ENCODE results near the gene RUFY4. TPM values are rescaled to one million over a fixed set of nuclear protein-coding genes. Genes with fewer than 3 reads are reported as not detected.
A peak's percentile ranks its signal among the peaks of the same experiment; 100 is the strongest.

RUFY4 gene
- total RNA-seq, 6 experiments from 2014 or later = not detected

- Mint-ChIP-seq H3K27ac (no peak overlapping the region), H3K27me3 (ENCODE audit: insufficient read depth) (peaks cover 55% of the 10 kb centered on the region), H3K4me3 (no peak overlapping the region), H3K36me3 (ENCODE audit: low read depth) (no peaks in the 10 kb centered on the region), H3K4me1 (ENCODE audit: low read depth) (peaks cover 18% of the 10 kb centered on the region), H3K9me3 (no peaks in the 10 kb centered on the region)
- no peak for DNase-seq
- TF ChIP-seq, protein P1, sequence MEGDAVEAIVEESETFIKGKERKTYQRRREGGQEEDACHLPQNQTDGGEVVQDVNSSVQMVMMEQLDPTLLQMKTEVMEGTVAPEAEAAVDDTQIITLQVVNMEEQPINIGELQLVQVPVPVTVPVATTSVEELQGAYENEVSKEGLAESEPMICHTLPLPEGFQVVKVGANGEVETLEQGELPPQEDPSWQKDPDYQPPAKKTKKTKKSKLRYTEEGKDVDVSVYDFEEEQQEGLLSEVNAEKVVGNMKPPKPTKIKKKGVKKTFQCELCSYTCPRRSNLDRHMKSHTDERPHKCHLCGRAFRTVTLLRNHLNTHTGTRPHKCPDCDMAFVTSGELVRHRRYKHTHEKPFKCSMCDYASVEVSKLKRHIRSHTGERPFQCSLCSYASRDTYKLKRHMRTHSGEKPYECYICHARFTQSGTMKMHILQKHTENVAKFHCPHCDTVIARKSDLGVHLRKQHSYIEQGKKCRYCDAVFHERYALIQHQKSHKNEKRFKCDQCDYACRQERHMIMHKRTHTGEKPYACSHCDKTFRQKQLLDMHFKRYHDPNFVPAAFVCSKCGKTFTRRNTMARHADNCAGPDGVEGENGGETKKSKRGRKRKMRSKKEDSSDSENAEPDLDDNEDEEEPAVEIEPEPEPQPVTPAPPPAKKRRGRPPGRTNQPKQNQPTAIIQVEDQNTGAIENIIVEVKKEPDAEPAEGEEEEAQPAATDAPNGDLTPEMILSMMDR (IDR thresholded peaks at IDR 0.05) = no peak
These were observed 1.5 kb upstream of the RUFY4 start for GRCh38 chr2:218067523-218067922.

DNA sequence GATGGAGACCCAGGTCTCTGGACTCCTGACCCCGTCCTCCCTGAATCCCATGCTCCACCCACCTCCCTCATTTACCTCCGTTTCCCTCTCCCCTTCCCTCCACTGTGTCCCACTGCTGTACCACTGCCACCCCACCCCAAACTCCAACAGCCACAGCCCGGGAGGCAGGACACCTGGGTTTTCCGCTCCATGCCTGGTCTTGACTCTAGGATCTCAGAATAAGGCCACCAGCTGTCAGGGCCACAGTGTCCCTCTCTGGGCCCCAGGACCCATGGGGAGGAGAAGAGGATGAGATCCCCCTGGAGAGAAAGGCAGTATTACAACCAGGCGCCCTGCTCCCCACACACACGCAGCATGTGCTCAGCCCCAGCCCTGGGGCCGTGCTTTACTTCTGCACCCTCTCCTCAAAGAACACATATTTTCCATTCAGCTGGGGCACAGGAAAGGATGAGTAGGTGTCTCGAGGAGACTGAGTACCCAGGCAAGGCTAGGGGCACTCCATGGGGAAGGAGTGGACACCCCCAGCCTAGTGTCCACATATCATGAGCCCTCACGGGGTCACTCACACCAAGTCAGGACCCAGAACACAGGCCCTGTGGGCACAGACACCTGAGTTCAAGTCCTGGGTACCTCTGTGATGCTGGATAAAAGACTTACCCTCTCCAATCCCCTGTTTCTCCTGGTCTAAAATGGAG, 700 bp downstream of the RUFY4 start:
- no peaks in the 10 kb centered on the region for H3K9me3 Mint-ChIP-seq
- TF ChIP-seq, protein P1 (IDR thresholded peaks at IDR 0.05) = no peak
- no peak overlapping the region for H3K27ac Mint-ChIP-seq
- peak overlapping the region; percentile 93; the same call in 1 of the 2 replicates for H3K4me3 Mint-ChIP-seq
- no peaks in the 10 kb centered on the region for H3K36me3 Mint-ChIP-seq (ENCODE audit: low read depth)
- H3K27me3 Mint-ChIP-seq (ENCODE audit: insufficient read depth) = peaks cover 49% of the 10 kb centered on the region
- H3K4me1 Mint-ChIP-seq (ENCODE audit: low read depth) = peaks cover 18% of the 10 kb centered on the region
- no peak for DNase-seq

- DNase-seq = no peak
- H3K9me3 Mint-ChIP-seq = no peaks in the 10 kb centered on the region
- no peaks in the 10 kb centered on the region for H3K36me3 Mint-ChIP-seq (ENCODE audit: low read depth)
- no peak overlapping the region for H3K4me3 Mint-ChIP-seq
- TF ChIP-seq, protein P1 (IDR thresholded peaks at IDR 0.05) = no peak
- H3K27ac Mint-ChIP-seq = no peak overlapping the region
- peaks cover 50% of the 10 kb centered on the region for H3K27me3 Mint-ChIP-seq (ENCODE audit: insufficient read depth)
- peaks cover 18% of the 10 kb centered on the region for H3K4me1 Mint-ChIP-seq (ENCODE audit: low read depth)
These were observed 1.5 kb downstream of the RUFY4 start for GRCh38 chr2:218070587-218070986.

GRCh38 chr2:218071218-218071937, 2.3 kb downstream of the RUFY4 start:
- H3K4me1 Mint-ChIP-seq (ENCODE audit: low read depth) = peaks cover 18% of the 10 kb centered on the region
- peaks cover 51% of the 10 kb centered on the region for H3K27me3 Mint-ChIP-seq (ENCODE audit: insufficient read depth)
- no peak for DNase-seq
- TF ChIP-seq, protein P1 (IDR thresholded peaks at IDR 0.05) = no peak
- H3K36me3 Mint-ChIP-seq (ENCODE audit: low read depth) = no peaks in the 10 kb centered on the region
- H3K4me3 Mint-ChIP-seq = no peak overlapping the region
- H3K9me3 Mint-ChIP-seq = no peaks in the 10 kb centered on the region
- no peak overlapping the region for H3K27ac Mint-ChIP-seq

GRCh38 chr2:218072002-218072401, 2.9 kb downstream of the RUFY4 start:
- no peak overlapping the region for H3K4me3 Mint-ChIP-seq
- H3K36me3 Mint-ChIP-seq (ENCODE audit: low read depth) = no peaks in the 10 kb centered on the region
- H3K27me3 Mint-ChIP-seq (ENCODE audit: insufficient read depth) = peaks cover 51% of the 10 kb centered on the region
- peaks cover 18% of the 10 kb centered on the region for H3K4me1 Mint-ChIP-seq (ENCODE audit: low read depth)
- H3K9me3 Mint-ChIP-seq = no peaks in the 10 kb centered on the region
- no peak for DNase-seq
- TF ChIP-seq, protein P1 (IDR thresholded peaks at IDR 0.05) = no peak
- no peak overlapping the region for H3K27ac Mint-ChIP-seq

Measured in HFFc6 (cell line).